Pancreas (tissue), 10 donors: Measurements from ENCODE around the gene PSORS1C2. TPM values are rescaled to one million over a fixed set of nuclear protein-coding genes. Genes with fewer than 3 reads are reported as not detected.

Source experiments
- ATAC-seq, 4 donors: fragments of 200-7000 bp; cut with Tn5 transposase; one replicate each; pipeline versions ENCODE4 v1.8.0 to v1.9.1; 2020; ENCODE audit warnings: mild to moderate bottlenecking in 4 of 4, moderate library complexity in 4 of 4
- DNase-seq, 6 donors: peaks; one replicate each; pipeline ENCODE4 v3.0.0-alpha.2; 2020
- FAIRE-seq: peaks from 2 replicates; lab custom pipeline; 2012; peaks lifted over from hg19 to GRCh38; lab: Jason Lieb, UNC
- H3K27ac ChIP-seq, 4 donors: fragments of 200-600 bp; sonication (generic); 1 replicate in 3 of 4; 2 replicates in 1 of 4; pipeline versions ENCODE4 v1.5.0 to v1.8.0; 2020
- H3K27me3 ChIP-seq, 4 donors: fragments of 200-600 bp; one replicate each; pipeline ENCODE4 v1.8.0; 2021
- H3K36me3 ChIP-seq, 3 donors: fragments of 200-600 bp; sonication (generic) in 1 of 3; one replicate each; pipeline versions ENCODE4 v1.5.0 to v1.8.0; 2020 to 2021
- H3K4me1 ChIP-seq, 3 donors: fragments of 200-600 bp; one replicate each; pipeline ENCODE4 v1.8.0; 2021
- H3K4me3 ChIP-seq, 4 donors: fragments of 200-600 bp; sonication (generic) in 2 of 4; one replicate each; pipeline versions ENCODE4 v1.5.0 to v1.8.0; 2020 to 2021
- H3K9me3 ChIP-seq, 4 donors: fragments of 200-600 bp; one replicate each; pipeline ENCODE4 v1.8.0; 2021
- CTCF ChIP-seq, 4 donors: fragments of 200-600 bp; sonication (generic) in 3 of 4; IDR thresholded peaks; one replicate each; pipeline versions ENCODE4 v1.5.0 to v1.8.0; 2021; ENCODE audit warnings: antibody characterized with exemption in 4 of 4
- WGBS, 2 donors: extraction: QIAGEN DNeasy Blood & Tissue Kit; methylation state at CpG; one replicate each; pipeline ENCODE4 v1.1.7; 2013; 5-methylcytosine and 5-hydroxymethylcytosine counted together
- intact Hi-C, 3 donors: fragments of 100-400 bp; cut with DNase I; formaldehyde crosslinking; loops; one replicate each; pipeline versions ENCODE4 v1.11.1 to v1.14.2; 2022
- polyA plus RNA-seq, 2 donors: library from polyadenylated mRNA; stranded (reverse); fragments of 200-250 nt; gene quantifications; one replicate each; pipeline ENCODE4 v1.2.3, GENCODE V29; 2013
- total RNA-seq, 6 donors: library from RNA; stranded (reverse); fragmentation: NEBNext Ultra II Directional in 4 of 6; extraction: Animal tissue kit (Norgen Biotek cat#: 25700) in 4 of 6; gene quantifications; one replicate each; pipeline versions ENCODE4 v1.2.1 to v1.2.4, GENCODE V29; 2021 to 2023
- donor health status: healthy with polysubstance abuse.
- donor health status: DM: no; HTN: no; CAD: no; lungs with moderate emphysema.
- donor health status: DM: no; HTN: no; CAD: no.
- donor health status: control.
- donor health status: control.
- donor health status: Bipolar disorder and iron deficiency.
- donor health status: DM: yes; HTN: yes; CAD: no.
- donor health status: DM: no; HTN: no; CAD: no.
- donor health status: DM: no; HTN: no; CAD: no.
- donor health status: DM: yes; HTN: yes; CAD: no.

PSORS1C2 gene
- total and polyA plus RNA-seq, 8 donors = not detected

- FAIRE-seq (no peak), ATAC-seq (peak in 3 of 4 donors; percentile 33 to 66 (median 45))
Measured at GRCh38 chr6:31094389-31094881, 44.4 kb downstream of the PSORS1C2 start.

GRCh38 chr6:31092769-31093505, 45.9 kb downstream of the PSORS1C2 start:
- FAIRE-seq (no peak), DNase-seq (no peak), ATAC-seq (peak in 2 of 4 donors; percentile 22 to 65)
- H3K36me3 ChIP-seq = no peaks in the 10 kb centered on the region
- intact Hi-C loops = no loop called here
- peak overlapping the region in 1 of 4 donors; percentile 3 for H3K27ac ChIP-seq
- H3K27me3 ChIP-seq = no peaks in the 10 kb centered on the region
- H3K9me3 ChIP-seq = no peaks in the 10 kb centered on the region
- WGBS, 2 donors = 69 to 73% methylated on average over 12 of the region's 12 CpGs
- peaks cover 0 to 10% (median 4%) of the 10 kb centered on the region in 3 donors for H3K4me1 ChIP-seq
- TF ChIP-seq CTCF (IDR thresholded peaks at IDR 0.05) = no peak
- no peak overlapping the region for H3K4me3 ChIP-seq

More at GRCh38 chr6:31094389-31094881, 44.4 kb downstream of the PSORS1C2 start:
- no peak for DNase-seq
- 44 to 54% methylated on average over 3 of the region's 3 CpGs for WGBS, 2 donors
- intact Hi-C loops = no loop called here
- H3K4me1 ChIP-seq = peaks cover 0 to 10% (median 4%) of the 10 kb centered on the region in 3 donors
- no peak for TF ChIP-seq CTCF (IDR thresholded peaks at IDR 0.05)
- H3K9me3 ChIP-seq = no peaks in the 10 kb centered on the region
- peak overlapping the region in 2 of 4 donors; percentile 27 to 47 for H3K27ac ChIP-seq
- H3K27me3 ChIP-seq = no peaks in the 10 kb centered on the region
- no peaks in the 10 kb centered on the region for H3K36me3 ChIP-seq
- no peak overlapping the region for H3K4me3 ChIP-seq

- no peak for TF ChIP-seq CTCF (IDR thresholded peaks at IDR 0.05)
Measured at GRCh38 chr6:31092238-31092637, 46.6 kb downstream of the PSORS1C2 start.

GRCh38 chr6:31091680-31092079, 47.2 kb downstream of the PSORS1C2 start:
- H3K4me3 ChIP-seq = no peak overlapping the region
- intact Hi-C loops = no loop called here
- 39 to 59% methylated on average over 3 of the region's 3 CpGs for WGBS, 2 donors
- no peak for TF ChIP-seq CTCF (IDR thresholded peaks at IDR 0.05)
- ATAC-seq (no peak), FAIRE-seq (no peak), DNase-seq (no peak)
- no peaks in the 10 kb centered on the region for H3K9me3 ChIP-seq
- H3K27ac ChIP-seq = no peak overlapping the region
- H3K27me3 ChIP-seq = no peaks in the 10 kb centered on the region
- peaks cover 0 to 10% (median 4%) of the 10 kb centered on the region in 3 donors for H3K4me1 ChIP-seq
- no peaks in the 10 kb centered on the region for H3K36me3 ChIP-seq

More at GRCh38 chr6:31092238-31092637, 46.6 kb downstream of the PSORS1C2 start:
- no peak for DNase-seq
- ATAC-seq = no peak
- H3K27me3 ChIP-seq = no peaks in the 10 kb centered on the region
- H3K4me1 ChIP-seq = peaks cover 0 to 10% (median 4%) of the 10 kb centered on the region in 3 donors
- intact Hi-C loops = no loop called here
- H3K36me3 ChIP-seq = no peaks in the 10 kb centered on the region
- no peak overlapping the region for H3K4me3 ChIP-seq
- no peak overlapping the region for H3K27ac ChIP-seq
- 78 to 79% methylated on average over 2 of the region's 2 CpGs for WGBS, 2 donors
- no peak for FAIRE-seq
- no peaks in the 10 kb centered on the region for H3K9me3 ChIP-seq

- Histone ChIP-seq H3K27ac (no peak overlapping the region), H3K27me3 (no peaks in the 10 kb centered on the region), H3K9me3 (no peaks in the 10 kb centered on the region), H3K4me1 (peaks cover 0 to 10% (median 4%) of the 10 kb centered on the region in 3 donors), H3K36me3 (no peaks in the 10 kb centered on the region), H3K4me3 (no peak overlapping the region)
- no peak for TF ChIP-seq CTCF (IDR thresholded peaks at IDR 0.05)
- ATAC-seq = no peak
- intact Hi-C loops = no loop called here
- WGBS, 2 donors = 88 to 94% methylated on average over 6 of the region's 6 CpGs
- FAIRE-seq = no peak
- no peak for DNase-seq
Measured at GRCh38 chr6:31090973-31091364, 47.9 kb downstream of the PSORS1C2 start.
